PFSK-1 (cell line): ENCODE data around the gene MGMT.

Experiments used
- POLR2AphosphoS5 ChIP-seq: IDR thresholded peaks from 2 replicates; pipeline ENCODE4 v1.6.1; 2012; ENCODE audit warnings: low read depth, mild to moderate bottlenecking, control low read depth, low read length, moderate library complexity
- REST ChIP-seq, 2 experiments: IDR thresholded peaks; 2 replicates each; pipeline versions ENCODE4 v1.6.1 to v1.8.0; 2011 to 2012; ENCODE audit warnings: low read depth in 2 of 2, low read length in 2 of 2, control low read depth in 1 of 2, inconsistent platforms in 1 of 2, mild to moderate bottlenecking in 1 of 2, moderate library complexity in 1 of 2; ENCODE audit not compliant: insufficient read depth in 1 of 2
- SIN3A ChIP-seq: IDR thresholded peaks from 2 replicates; pipeline ENCODE4 v1.6.1; 2012; ENCODE audit warnings: mild to moderate bottlenecking, low read length, moderate library complexity, borderline replicate concordance; ENCODE audit not compliant: insufficient read depth
- TAF1 ChIP-seq: IDR thresholded peaks from 2 replicates; pipeline ENCODE4 v1.6.1; 2012; ENCODE audit warnings: low read length, control low read depth, borderline replicate concordance; ENCODE audit not compliant: insufficient read depth

- no peak for TF ChIP-seq POLR2AphosphoS5
- TF ChIP-seq SIN3A = no peak
- no peak for TF ChIP-seq TAF1
- no peak for TF ChIP-seq REST (IDR thresholded peaks at IDR 0.05; ENCODE audit: insufficient read depth in 1 of 2, low read depth in 2 of 2, low read length in 2 of 2)
These were observed 263.9 kb downstream of the MGMT start for GRCh38 chr10:129730993-129731325.
